LNCaP clone FGC (cell line): ENCODE results near the gene BLM.

Experiments
- DNase-seq: peaks from one replicate; pipeline ENCODE4 v3.0.0-alpha.2; 2011; ENCODE audit warnings: low read depth
- H3K4me3 ChIP-seq: 2 replicates; pipeline ENCODE4 v1.5.1; 2011; ENCODE audit warnings: mild to moderate bottlenecking, low read depth, low read length, control low read depth
- CTCF ChIP-seq: IDR thresholded peaks from 2 replicates; pipeline ENCODE4 v1.5.1; 2012; ENCODE audit warnings: mild to moderate bottlenecking; ENCODE audit not compliant: control insufficient read depth, insufficient read depth; ENCODE audit errors: extremely low read depth

The BLM gene

DNA sequence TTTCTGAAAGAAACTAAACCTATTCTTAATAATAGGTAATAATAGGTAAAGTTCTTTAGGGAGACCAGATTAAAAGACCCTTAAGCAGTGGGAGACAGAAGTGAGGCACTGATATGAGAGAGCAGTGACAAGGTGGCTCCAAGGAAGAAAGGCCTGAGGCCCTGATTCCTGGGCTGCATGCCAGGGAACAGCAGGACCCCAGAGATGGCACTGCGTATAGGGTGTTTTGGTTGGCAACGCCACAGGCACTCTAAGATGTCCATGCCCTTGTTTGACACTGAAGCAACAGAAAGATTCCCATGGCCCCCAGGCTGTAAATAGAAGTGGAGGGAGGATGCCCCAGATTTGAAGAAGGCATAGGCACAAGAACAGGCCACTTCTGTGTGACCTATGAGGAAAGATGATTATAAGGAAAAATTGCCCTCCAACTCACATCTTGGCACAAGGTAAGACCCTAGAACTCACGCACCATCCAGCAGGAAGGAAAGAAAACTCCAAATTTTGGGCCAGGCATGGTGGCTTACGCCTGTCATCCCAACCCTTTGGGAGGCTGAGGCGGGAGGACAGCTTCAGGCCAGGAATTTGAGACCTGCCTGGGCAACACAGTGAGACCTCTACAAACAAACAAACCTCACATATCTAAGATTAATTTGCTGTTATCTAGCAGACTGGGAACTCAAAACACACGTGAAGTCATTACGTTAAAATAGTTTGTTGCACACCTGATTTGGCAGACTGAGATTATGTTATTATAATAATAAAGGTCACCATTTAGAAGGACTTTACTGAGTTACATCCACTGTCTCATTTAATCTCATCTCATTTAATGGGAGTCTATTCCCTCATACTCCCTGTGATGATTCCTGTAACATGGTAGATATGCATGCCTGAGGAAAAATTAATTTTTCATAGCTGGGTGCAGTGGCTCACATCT is 10.5 kb upstream of the BLM start:
- TF ChIP-seq CTCF: no peak
- H3K4me3 ChIP-seq: no peak overlapping the region
- no peak for DNase-seq

- DNase-seq: no peak
- no peak overlapping the region for H3K4me3 ChIP-seq
- TF ChIP-seq CTCF: no peak
Observed at GRCh38 chr15:90707489-90707888, 9.7 kb upstream of the BLM start.

- no peak for DNase-seq
- no peak for TF ChIP-seq CTCF
- no peak overlapping the region for H3K4me3 ChIP-seq
Observed at GRCh38 chr15:90708516-90708915, 8.6 kb upstream of the BLM start.

DNA sequence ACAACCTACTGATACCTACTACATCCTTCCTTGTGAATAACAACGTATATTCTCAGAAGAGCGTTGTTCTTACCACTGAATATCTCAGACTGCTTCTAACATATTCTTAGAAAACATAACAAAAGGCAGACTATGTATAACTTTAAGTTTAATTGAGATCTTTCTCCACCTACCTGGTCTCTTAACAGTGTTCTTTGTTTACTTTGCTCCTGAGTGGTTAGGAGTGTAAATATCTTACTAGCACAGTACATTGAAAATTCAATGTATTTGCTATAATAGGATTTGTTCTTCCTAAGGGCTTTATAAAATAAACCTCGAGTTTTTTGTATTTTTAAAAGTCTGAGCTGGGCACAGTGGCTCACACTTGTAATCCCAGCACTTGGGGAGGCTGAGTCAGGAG is 7.9 kb upstream of the BLM start:
- no peak for TF ChIP-seq CTCF

DNA sequence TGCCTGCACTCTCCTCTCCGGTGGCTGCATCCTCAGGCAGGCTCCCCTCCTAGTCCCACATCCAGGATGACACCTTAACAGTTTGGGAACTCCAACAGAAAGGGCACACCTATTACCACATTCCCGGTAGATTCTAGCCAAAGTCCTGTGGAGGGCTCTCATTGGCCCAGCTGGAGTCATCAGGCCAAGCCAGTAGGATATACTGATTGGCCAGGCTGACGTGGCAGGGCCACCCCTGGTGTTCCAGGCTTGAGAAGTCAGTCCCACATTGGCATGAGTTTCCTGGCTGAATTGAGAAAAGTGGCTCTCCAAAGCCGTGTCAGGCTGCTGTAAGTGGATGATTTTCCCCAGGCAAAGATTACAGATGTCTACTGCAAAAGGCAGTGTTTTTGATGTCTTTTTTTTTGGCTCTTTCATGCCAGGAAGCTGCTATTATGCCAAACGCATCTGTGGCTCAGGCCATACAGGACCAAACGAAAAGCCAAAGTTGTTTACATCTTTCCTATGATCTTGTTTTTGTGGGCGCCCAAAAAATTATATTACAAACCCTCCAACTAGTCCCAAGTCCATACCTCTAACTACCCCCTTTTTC is 6.6 kb upstream of the BLM start:
- H3K4me3 ChIP-seq: no peak overlapping the region
- DNase-seq: no peak
- TF ChIP-seq CTCF: no peak

More for the DNA sequence above, 7.9 kb upstream of the BLM start:
- no peak overlapping the region for H3K4me3 ChIP-seq
- no peak for DNase-seq

GRCh38 chr15:90711418-90711824 is 5.7 kb upstream of the BLM start:
- H3K4me3 ChIP-seq: no peak overlapping the region
- no peak for DNase-seq
- TF ChIP-seq CTCF: no peak
